Trophoblast cell (in vitro differentiated cells and primary cell): Measurements from ENCODE around the gene CGN. TPM values are rescaled to one million over a fixed set of nuclear protein-coding genes. Genes with fewer than 3 reads are reported as not detected.
A peak's percentile ranks its signal among the peaks of the same experiment; 100 is the strongest.

Source experiments
- DNase-seq, 2 donors: peaks; one replicate each; pipeline ENCODE4 v3.0.0-alpha.2; 2016
- H2AFZ ChIP-seq: 2 replicates; pipeline ENCODE4 v1.6.1; 2013; ENCODE audit warnings: low read length, moderate library complexity, mild to moderate bottlenecking; ENCODE audit not compliant: insufficient read depth, poor library complexity
- H2AK5ac ChIP-seq: 2 replicates; pipeline ENCODE4 v1.6.1; 2013; ENCODE audit warnings: mild to moderate bottlenecking, low read length
- H2BK120ac ChIP-seq: 2 replicates; pipeline ENCODE4 v1.6.1; 2013; ENCODE audit warnings: low read length, mild to moderate bottlenecking, moderate library complexity; ENCODE audit not compliant: insufficient read depth, poor library complexity
- H2BK12ac ChIP-seq: 2 replicates; pipeline ENCODE4 v1.6.1; 2013; ENCODE audit warnings: mild to moderate bottlenecking, low read length, moderate library complexity
- H2BK5ac ChIP-seq: 2 replicates; pipeline ENCODE4 v1.6.1; 2013; ENCODE audit warnings: low read length, low read depth, moderate library complexity, mild to moderate bottlenecking; ENCODE audit not compliant: poor library complexity
- H3K14ac ChIP-seq: 2 replicates; pipeline ENCODE4 v1.6.1; 2013; ENCODE audit warnings: mild to moderate bottlenecking, low read length
- H3K18ac ChIP-seq: 2 replicates; pipeline ENCODE4 v1.6.1; 2013; ENCODE audit warnings: mild to moderate bottlenecking, low read length
- H3K23ac ChIP-seq: 2 replicates; pipeline ENCODE4 v1.6.1; 2013; ENCODE audit warnings: low read length
- H3K27ac ChIP-seq: 2 replicates; pipeline ENCODE4 v1.5.1; 2013; ENCODE audit warnings: low read depth, mild to moderate bottlenecking, inconsistent platforms, low read length, moderate library complexity
- H3K27me3 ChIP-seq: 2 replicates; pipeline ENCODE4 v1.6.1; 2013; ENCODE audit warnings: inconsistent platforms, mild to moderate bottlenecking, low read length, moderate library complexity; ENCODE audit not compliant: insufficient read depth
- H3K36me3 ChIP-seq, 2 experiments: 1 replicate in 1 of 2; 2 replicates in 1 of 2; pipeline ENCODE4 v1.6.1; 2013; ENCODE audit warnings: low read length in 2 of 2, mild to moderate bottlenecking in 2 of 2, moderate library complexity in 1 of 2; ENCODE audit not compliant: insufficient read depth in 2 of 2, control insufficient read depth in 1 of 2
- H3K4ac ChIP-seq: 2 replicates; pipeline ENCODE4 v1.6.1; 2013; ENCODE audit warnings: low read depth, mild to moderate bottlenecking, low read length, moderate library complexity
- H3K4me1 ChIP-seq, 2 experiments: 1 replicate in 1 of 2; 2 replicates in 1 of 2; pipeline ENCODE4 v1.6.1; 2013; ENCODE audit warnings: low read length in 2 of 2, mild to moderate bottlenecking in 2 of 2, moderate library complexity in 1 of 2; ENCODE audit not compliant: insufficient read depth in 2 of 2, control insufficient read depth in 1 of 2
- H3K4me2 ChIP-seq: 2 replicates; pipeline ENCODE4 v1.6.1; 2013; ENCODE audit warnings: inconsistent platforms, mild to moderate bottlenecking, low read length, moderate library complexity
- H3K4me3 ChIP-seq: 2 replicates; pipeline ENCODE4 v1.5.1; 2013; ENCODE audit warnings: mild to moderate bottlenecking, low read depth, low read length, inconsistent platforms
- H3K79me1 ChIP-seq: one replicate; pipeline ENCODE4 v1.6.1; 2013; ENCODE audit warnings: low read length
- H3K79me2 ChIP-seq: 2 replicates; pipeline ENCODE4 v1.6.1; 2013; ENCODE audit warnings: low read length, mild to moderate bottlenecking; ENCODE audit not compliant: control insufficient read depth, insufficient read depth, poor library complexity
- H3K9ac ChIP-seq: 2 replicates; pipeline ENCODE4 v1.6.1; 2013; ENCODE audit warnings: mild to moderate bottlenecking, low read length
- H3K9me3 ChIP-seq: 2 replicates; pipeline ENCODE4 v1.6.1; 2013; ENCODE audit warnings: low read depth, mild to moderate bottlenecking, control low read depth, inconsistent platforms, low read length; ENCODE audit not compliant: insufficient read depth
- H4K12ac ChIP-seq: 2 replicates; pipeline ENCODE4 v1.6.1; 2013; ENCODE audit warnings: low read depth, mild to moderate bottlenecking, low read length, moderate library complexity
- H4K8ac ChIP-seq: 2 replicates; pipeline ENCODE4 v1.6.1; 2013; ENCODE audit warnings: low read depth, mild to moderate bottlenecking, low read length, moderate library complexity
- H4K91ac ChIP-seq: one replicate; pipeline ENCODE4 v1.6.1; 2013; ENCODE audit warnings: low read depth, mild to moderate bottlenecking, low read length, moderate library complexity
- WGBS: extraction: QIAGEN DNeasy Blood & Tissue Kit; methylation state at CpG from one replicate; pipeline ENCODE4 v1.1.7; 2013; ENCODE audit warnings: missing lambda C conversion rate; ENCODE audit not compliant: insufficient read length, insufficient coverage; ENCODE audit errors: extremely low coverage; 5-methylcytosine and 5-hydroxymethylcytosine counted together
- polyA plus RNA-seq: library from polyadenylated mRNA; stranded (reverse); fragments of 200-250 nt; gene quantifications from 2 replicates; pipeline ENCODE4 v1.2.3, GENCODE V29; 2013

Gene CGN, protein sequence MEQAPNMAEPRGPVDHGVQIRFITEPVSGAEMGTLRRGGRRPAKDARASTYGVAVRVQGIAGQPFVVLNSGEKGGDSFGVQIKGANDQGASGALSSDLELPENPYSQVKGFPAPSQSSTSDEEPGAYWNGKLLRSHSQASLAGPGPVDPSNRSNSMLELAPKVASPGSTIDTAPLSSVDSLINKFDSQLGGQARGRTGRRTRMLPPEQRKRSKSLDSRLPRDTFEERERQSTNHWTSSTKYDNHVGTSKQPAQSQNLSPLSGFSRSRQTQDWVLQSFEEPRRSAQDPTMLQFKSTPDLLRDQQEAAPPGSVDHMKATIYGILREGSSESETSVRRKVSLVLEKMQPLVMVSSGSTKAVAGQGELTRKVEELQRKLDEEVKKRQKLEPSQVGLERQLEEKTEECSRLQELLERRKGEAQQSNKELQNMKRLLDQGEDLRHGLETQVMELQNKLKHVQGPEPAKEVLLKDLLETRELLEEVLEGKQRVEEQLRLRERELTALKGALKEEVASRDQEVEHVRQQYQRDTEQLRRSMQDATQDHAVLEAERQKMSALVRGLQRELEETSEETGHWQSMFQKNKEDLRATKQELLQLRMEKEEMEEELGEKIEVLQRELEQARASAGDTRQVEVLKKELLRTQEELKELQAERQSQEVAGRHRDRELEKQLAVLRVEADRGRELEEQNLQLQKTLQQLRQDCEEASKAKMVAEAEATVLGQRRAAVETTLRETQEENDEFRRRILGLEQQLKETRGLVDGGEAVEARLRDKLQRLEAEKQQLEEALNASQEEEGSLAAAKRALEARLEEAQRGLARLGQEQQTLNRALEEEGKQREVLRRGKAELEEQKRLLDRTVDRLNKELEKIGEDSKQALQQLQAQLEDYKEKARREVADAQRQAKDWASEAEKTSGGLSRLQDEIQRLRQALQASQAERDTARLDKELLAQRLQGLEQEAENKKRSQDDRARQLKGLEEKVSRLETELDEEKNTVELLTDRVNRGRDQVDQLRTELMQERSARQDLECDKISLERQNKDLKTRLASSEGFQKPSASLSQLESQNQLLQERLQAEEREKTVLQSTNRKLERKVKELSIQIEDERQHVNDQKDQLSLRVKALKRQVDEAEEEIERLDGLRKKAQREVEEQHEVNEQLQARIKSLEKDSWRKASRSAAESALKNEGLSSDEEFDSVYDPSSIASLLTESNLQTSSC
- 22.2 and 24.0 TPM in 2 replicates for polyA plus RNA-seq

DNA sequence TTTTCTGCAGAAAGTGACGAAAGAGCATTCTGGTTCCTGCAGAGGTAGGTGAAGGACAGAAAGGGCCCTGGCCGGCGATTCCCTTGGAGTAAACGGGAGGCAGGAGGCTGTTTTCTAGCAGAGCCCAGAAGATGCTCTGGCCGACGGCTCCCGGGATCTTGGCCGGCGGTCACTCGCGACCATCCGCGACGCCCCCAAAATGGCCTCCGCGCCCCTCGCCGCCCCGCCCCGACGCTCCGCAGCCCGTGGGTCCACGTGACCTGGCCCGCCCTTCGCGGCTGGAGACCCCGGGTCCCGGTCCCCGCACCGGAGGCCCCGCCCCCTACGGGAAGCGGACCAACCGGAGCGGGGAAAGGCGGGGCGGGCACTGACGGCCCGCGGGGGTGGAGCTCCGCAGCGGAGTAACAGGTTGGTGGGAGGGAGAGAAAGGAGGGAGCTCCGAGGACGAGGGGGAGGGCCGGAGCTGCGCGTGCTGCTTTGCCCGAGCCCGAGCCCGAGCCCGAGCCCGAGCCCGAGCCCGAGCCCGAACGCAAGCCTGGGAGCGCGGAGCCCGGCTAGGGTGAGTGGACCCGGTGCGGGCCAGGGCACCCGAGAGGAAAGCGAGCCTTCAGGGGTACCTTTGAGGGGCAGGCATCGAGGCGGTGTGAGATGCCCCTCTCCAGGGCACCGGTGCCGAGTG is at the start of gene CGN:
Gene CGN, plus strand, starts transcription at position 431 of the 679 bp plus-strand sequence. CDS start 7,133 bp downstream, outside the sequence.
- Histone ChIP-seq H4K91ac (peak within 1 kb of the TSS; percentile 98), H3K9me3 (no peaks in the 10 kb centered on the region), H3K14ac (peak within 1 kb of the TSS; percentile 94), H3K79me2 (peaks cover 7% of the 10 kb centered on the region), H3K4ac (peak within 1 kb of the TSS; percentile 53), H2BK120ac (peak within 1 kb of the TSS; percentile 95), H2AK5ac (peak within 1 kb of the TSS; percentile 65), H2BK12ac (peak within 1 kb of the TSS; percentile 75), H3K36me3 (no peaks in the 10 kb centered on the region), H2AFZ (peak within 1 kb of the TSS; percentile 67), H4K8ac (peak within 1 kb of the TSS; percentile 89), H3K4me2 (peak within 1 kb of the TSS; percentile 92), H3K23ac (no peak within 1 kb of the TSS), H3K79me1 (peaks cover 46% of the 10 kb centered on the region), H3K4me1 (peaks cover 23 to 36% of the 10 kb centered on the region in 2 experiments), H2BK5ac (peak within 1 kb of the TSS; percentile 96), H4K12ac (peak within 1 kb of the TSS; percentile 74), H3K18ac (peak within 1 kb of the TSS; percentile 88), H3K27ac (peak within 1 kb of the TSS; percentile 96), H3K27me3 (no peaks in the 10 kb centered on the region), H3K9ac (peak within 1 kb of the TSS; percentile 80), H3K4me3 (peak within 1 kb of the TSS; percentile 80)
- no CpG with 5 or more reads among the region's 68 CpGs for WGBS
- DNase-seq, result peak; percentile 81

DNA sequence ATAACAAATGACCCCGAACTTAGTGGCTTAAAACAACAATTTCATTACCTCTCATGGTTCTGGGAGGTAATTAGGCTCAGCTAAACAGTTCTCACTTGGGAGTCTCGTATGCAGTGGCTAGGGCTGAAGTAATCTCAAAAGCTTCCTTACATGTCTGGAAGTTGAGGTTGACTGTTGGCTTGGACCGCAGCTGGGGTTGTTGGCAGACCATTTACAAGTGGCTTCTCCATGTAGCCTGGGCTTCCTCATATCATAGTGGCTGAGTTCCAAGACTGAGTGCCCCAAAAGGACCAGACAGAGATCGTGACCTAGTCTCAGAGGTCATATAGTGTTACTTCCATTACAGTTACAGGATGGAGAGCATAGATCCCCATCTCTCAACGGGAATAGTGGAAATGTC is 49.5 kb upstream of the CGN start:
- Histone ChIP-seq H3K4me2 (no peak overlapping the region), H3K9me3 (no peaks in the 10 kb centered on the region), H4K12ac (no peak overlapping the region), H3K79me2 (peaks cover 9% of the 10 kb centered on the region), H2AK5ac (no peak overlapping the region), H3K27me3 (no peaks in the 10 kb centered on the region), H3K23ac (no peak overlapping the region), H3K14ac (no peak overlapping the region), H3K4me3 (no peak overlapping the region), H3K4ac (no peak overlapping the region), H3K4me1 (peaks cover 0 to 2% of the 10 kb centered on the region in 2 experiments), H3K27ac (no peak overlapping the region), H2BK120ac (no peak overlapping the region), H4K91ac (no peak overlapping the region), H3K36me3 (no peaks in the 10 kb centered on the region), H3K79me1 (peaks cover 8% of the 10 kb centered on the region), H2BK5ac (no peak overlapping the region), H4K8ac (no peak overlapping the region), H3K9ac (no peak overlapping the region), H2BK12ac (no peak overlapping the region), H3K18ac (no peak overlapping the region), H2AFZ (no peak overlapping the region)
- WGBS, result no CpG with 5 or more reads among the region's 5 CpGs
- DNase-seq, result no peak

DNA sequence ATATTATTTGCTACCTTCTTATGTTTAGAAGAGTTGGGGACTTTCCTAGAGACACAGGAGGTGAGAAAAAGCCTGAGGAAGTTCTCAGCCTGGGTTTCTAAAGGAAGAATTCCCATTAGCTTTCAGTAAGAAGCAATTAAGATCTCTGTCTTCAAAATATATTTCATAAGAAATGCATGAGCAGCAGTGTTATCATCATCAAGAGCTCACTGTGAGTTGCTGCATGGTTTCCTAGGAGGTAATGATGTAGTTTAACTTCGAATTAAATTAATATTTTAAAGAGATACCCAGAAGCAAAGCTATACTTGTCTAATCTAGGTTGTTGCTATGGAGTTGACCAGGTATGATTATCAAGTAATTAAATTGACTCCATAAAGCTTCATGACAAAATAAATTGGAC is 46.2 kb upstream of the CGN start:
- no peaks in the 10 kb centered on the region for H3K79me2 ChIP-seq
- H2BK5ac ChIP-seq, result no peak overlapping the region
- no peak overlapping the region for H3K4me2 ChIP-seq
- no CpG with 5 or more reads among the region's 1 CpG for WGBS
- no peak overlapping the region for H3K4me3 ChIP-seq
- no peak overlapping the region for H2AFZ ChIP-seq
- H3K9me3 ChIP-seq, result no peaks in the 10 kb centered on the region
- H2AK5ac ChIP-seq, result no peak overlapping the region
- H2BK12ac ChIP-seq, result no peak overlapping the region
- H3K27ac ChIP-seq, result no peak overlapping the region
- H4K8ac ChIP-seq, result no peak overlapping the region
- H3K79me1 ChIP-seq, result no peaks in the 10 kb centered on the region
- H3K27me3 ChIP-seq, result no peaks in the 10 kb centered on the region
- no peaks in the 10 kb centered on the region for H3K4me1 ChIP-seq
- no peak for DNase-seq
- H4K91ac ChIP-seq, result no peak overlapping the region
- no peak overlapping the region for H4K12ac ChIP-seq
- H3K14ac ChIP-seq, result no peak overlapping the region
- H2BK120ac ChIP-seq, result no peak overlapping the region
- H3K4ac ChIP-seq, result no peak overlapping the region
- H3K36me3 ChIP-seq, result no peaks in the 10 kb centered on the region
- no peak overlapping the region for H3K9ac ChIP-seq
- no peak overlapping the region for H3K18ac ChIP-seq
- H3K23ac ChIP-seq, result no peak overlapping the region
